Activated T-cell treated with anti-CD3 and anti-CD28 coated beads for 1 hour (primary cell): Measurements from ENCODE around the gene PLEKHG5.
"Not testable (repeated sequence)": the region's sequence is repeated elsewhere in the genome, so short reads cannot be mapped to it uniquely, and the experiment has no call there.

Experiments used
- DNase-seq: peaks from one replicate; pipeline ENCODE4 v3.0.0-alpha.2; 2020; ENCODE audit warnings: low read depth

PLEKHG5 gene

GRCh38 chr1:6495540-6496364 is 4.3 kb upstream of the PLEKHG5 start:
- DNase-seq = no peak

- no peak for DNase-seq
These were observed 3.6 kb upstream of the PLEKHG5 start for GRCh38 chr1:6495041-6495441.

- DNase-seq = no peak
These were observed 3.2 kb upstream of the PLEKHG5 start for GRCh38 chr1:6494627-6495026.

GRCh38 chr1:6493834-6494223 is 2.4 kb upstream of the PLEKHG5 start:
- DNase-seq = not testable (repeated sequence)

GRCh38 chr1:6491966-6492365 is 499 bp upstream of the PLEKHG5 start:
- no peak for DNase-seq

GRCh38 chr1:6491081-6491449 is 402 bp downstream of the PLEKHG5 start:
- no peak for DNase-seq

- DNase-seq = peak; percentile 30
These were observed 1.0 kb downstream of the PLEKHG5 start for GRCh38 chr1:6490181-6491080.

- DNase-seq = peak; percentile 69
These were observed 1.7 kb downstream of the PLEKHG5 start for GRCh38 chr1:6489799-6490180.

- DNase-seq = no peak
These were observed 2.1 kb downstream of the PLEKHG5 start for GRCh38 chr1:6489383-6489765.

- DNase-seq = no peak
These were observed 2.7 kb downstream of the PLEKHG5 start for GRCh38 chr1:6488602-6489382.

- no peak for DNase-seq
These were observed 3.5 kb downstream of the PLEKHG5 start for GRCh38 chr1:6487804-6488484.

GRCh38 chr1:6486433-6487011 is 4.9 kb downstream of the PLEKHG5 start:
- peak; percentile 89 for DNase-seq

GRCh38 chr1:6485168-6486101 is 6.0 kb downstream of the PLEKHG5 start:
- DNase-seq = no peak

- DNase-seq = no peak
These were observed 6.7 kb downstream of the PLEKHG5 start for GRCh38 chr1:6484826-6485167.

GRCh38 chr1:6483761-6484117 is 7.7 kb downstream of the PLEKHG5 start:
- no peak for DNase-seq

- DNase-seq = no peak
These were observed 8.3 kb downstream of the PLEKHG5 start for GRCh38 chr1:6483017-6483760.

- no peak for DNase-seq
These were observed 9.6 kb downstream of the PLEKHG5 start for GRCh38 chr1:6481820-6482219.

GRCh38 chr1:6477039-6477820 is 14.2 kb downstream of the PLEKHG5 start:
- no peak for DNase-seq

- no peak for DNase-seq
These were observed 15.0 kb downstream of the PLEKHG5 start for GRCh38 chr1:6476483-6476882.
